GM21447 (cell line): ENCODE results near the gene STK16.
"Not testable (repeated sequence)": the region's sequence is repeated elsewhere in the genome, so short reads cannot be mapped to it uniquely, and the experiment has no call there.

ENCODE experiments used
- ATAC-seq: cut with Tn5 transposase; IDR thresholded peaks from one replicate; pipeline ENCODE4 v1.9.1; 2021; ENCODE audit not compliant: unreplicated experiment

Gene STK16

GRCh38 chr2:219286436-219287115 is 41.3 kb downstream of the STK16 start:
- ATAC-seq, result no peak

- ATAC-seq, result not testable (repeated sequence)
Observed at GRCh38 chr2:219287116-219287440, 41.8 kb downstream of the STK16 start.

GRCh38 chr2:219287580-219288265 is 42.4 kb downstream of the STK16 start:
- ATAC-seq, result no peak

GRCh38 chr2:219289195-219289536 is 43.9 kb downstream of the STK16 start:
- ATAC-seq, result no peak

GRCh38 chr2:219289537-219290361 is 44.5 kb downstream of the STK16 start:
- ATAC-seq, result no peak

GRCh38 chr2:219290381-219291171 is 45.3 kb downstream of the STK16 start:
- no peak for ATAC-seq

GRCh38 chr2:219291394-219291793 is 46.1 kb downstream of the STK16 start:
- no peak for ATAC-seq

GRCh38 chr2:219291910-219292490 is 46.7 kb downstream of the STK16 start:
- ATAC-seq, result no peak

- ATAC-seq, result no peak
Observed at GRCh38 chr2:219292616-219293015, 47.3 kb downstream of the STK16 start.

GRCh38 chr2:219293736-219294231 is 48.5 kb downstream of the STK16 start:
- no peak for ATAC-seq

GRCh38 chr2:219294356-219295351 is 49.4 kb downstream of the STK16 start:
- peak; percentile 84 for ATAC-seq

GRCh38 chr2:219296142-219296541 is 50.9 kb downstream of the STK16 start:
- ATAC-seq, result no peak

GRCh38 chr2:219296631-219297391 is 51.5 kb downstream of the STK16 start:
- no peak for ATAC-seq

- no peak for ATAC-seq
Observed at GRCh38 chr2:219297766-219298456, 52.6 kb downstream of the STK16 start.

- peak; percentile 52 for ATAC-seq
Observed at GRCh38 chr2:219298759-219299371, 53.6 kb downstream of the STK16 start.

- ATAC-seq, result no peak
Observed at GRCh38 chr2:219299372-219299760, 54.1 kb downstream of the STK16 start.
